Hair follicle dermal papilla cell (primary cell): ENCODE measurements around the gene DUSP3. TPM values are rescaled to one million over a fixed set of nuclear protein-coding genes. Genes with fewer than 3 reads are reported as not detected.

ENCODE experiments used
- total RNA-seq: library from RNA; depleted of rRNA; stranded (reverse); fragments of >200 nt; gene quantifications from 2 replicates; pipeline ENCODE4 v1.2.3, GENCODE V29; 2012

Gene DUSP3
- total RNA-seq, result 67.3 and 75.3 TPM in 2 replicates

GRCh38 chr17:43778337-43779144 lies at the start of gene DUSP3:
DUSP3 (minus strand) TSS chr17:43778977; CDS start chr17:43778924, 53 bp downstream.

GRCh38 chr17:43780135-43780534 lies 1.4 kb upstream of the DUSP3 start, which contains the start of gene CFAP97D1:
CFAP97D1 (plus strand) TSS chr17:43780435; CDS start chr17:43780463, 28 bp downstream.

GRCh38 chr17:43758497-43759174 lies 20.1 kb downstream of the DUSP3 start, which contains the start of gene SOST:
SOST (minus strand) TSS chr17:43758791; CDS start chr17:43758741, 50 bp downstream.

Other genes with a start within 250 kb of the DUSP3 start
- gene ETV4, start 232.6 kb downstream of the DUSP3 start, total RNA-seq, result 0.73 and 1.1 TPM in 2 replicates
- 0.65 TPM in 1 of 2 replicates, not detected in the other for gene MEOX1, start 117.1 kb downstream of the DUSP3 start, total RNA-seq
- gene SOST, start 20.2 kb downstream of the DUSP3 start, total RNA-seq, result 0.16 TPM in 1 of 2 replicates, not detected in the other
- not detected in 2 replicates for gene CFAP97D1, start 1.5 kb upstream of the DUSP3 start, total RNA-seq
- gene MPP3, start 54.2 kb upstream of the DUSP3 start, total RNA-seq, result 13.8 and 18.3 TPM in 2 replicates
- not detected in 2 replicates for gene CD300LG, start 68.2 kb upstream of the DUSP3 start, total RNA-seq
- gene MPP2, start 128.6 kb upstream of the DUSP3 start, total RNA-seq, result 2.9 and 3.4 TPM in 2 replicates
- not detected in 2 replicates for gene PPY, start 163.5 kb upstream of the DUSP3 start, total RNA-seq
- gene PYY, start 175.0 kb upstream of the DUSP3 start, total RNA-seq, result not detected in 2 replicates
- gene NAGS, start 225.6 kb upstream of the DUSP3 start, total RNA-seq, result 1.1 and 2.1 TPM in 2 replicates
- gene TMEM101, start 236.0 kb upstream of the DUSP3 start, total RNA-seq, result 35.3 and 35.9 TPM in 2 replicates